NOMO-1 treated with DMSO at 0.1 percent for 48 hours (cell line): Measurements from ENCODE around the gene RHD.
"Not testable (repeated sequence)": the region's sequence is repeated elsewhere in the genome, so short reads cannot be mapped to it uniquely, and the experiment has no call there.

Experiments used
- DNase-seq: peaks from one replicate; lab custom pipeline; 2025; ENCODE audit not compliant: unreplicated experiment; lab: John Stamatoyannopoulos, UW

The RHD gene

DNA sequence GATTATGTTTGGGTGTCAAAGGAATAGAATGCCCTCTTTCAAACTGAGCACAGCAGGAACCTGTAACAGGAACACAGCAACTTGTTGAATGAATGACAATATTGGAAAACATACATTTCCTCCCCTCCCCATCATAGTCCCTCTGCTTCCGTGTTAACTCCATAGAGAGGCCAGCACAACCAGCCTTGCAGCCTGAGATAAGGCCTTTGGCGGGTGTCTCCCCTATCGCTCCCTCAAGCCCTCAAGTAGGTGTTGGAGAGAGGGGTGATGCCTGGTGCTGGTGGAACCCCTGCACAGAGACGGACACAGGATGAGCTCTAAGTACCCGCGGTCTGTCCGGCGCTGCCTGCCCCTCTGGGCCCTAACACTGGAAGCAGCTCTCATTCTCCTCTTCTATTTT, at the start of gene RHD:
Gene RHD, plus strand, starts transcription at position 272 of the 400 bp plus-strand sequence. Its CDS starts 39 bp downstream, at position 311.
- not testable (repeated sequence) for DNase-seq

DNA sequence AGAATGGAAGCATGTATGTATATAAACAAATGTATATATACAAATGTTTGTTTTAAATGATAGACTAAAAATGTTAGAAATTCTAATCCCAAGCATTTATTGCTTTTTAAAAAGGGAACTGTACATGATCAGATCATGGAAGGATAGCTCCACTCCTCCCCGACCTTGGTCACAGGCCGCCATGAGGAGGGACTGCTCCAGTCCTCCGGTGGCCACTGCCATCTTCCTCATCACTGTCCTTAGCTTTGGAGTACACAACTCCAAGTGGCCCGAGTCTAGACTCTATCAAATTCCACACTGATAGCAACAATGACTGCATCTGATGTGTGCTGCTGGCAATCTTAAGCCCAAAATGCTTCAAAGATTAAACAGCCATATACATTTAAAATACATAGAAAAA, 49.7 kb upstream of the RHD start:
- no peak for DNase-seq

DNA sequence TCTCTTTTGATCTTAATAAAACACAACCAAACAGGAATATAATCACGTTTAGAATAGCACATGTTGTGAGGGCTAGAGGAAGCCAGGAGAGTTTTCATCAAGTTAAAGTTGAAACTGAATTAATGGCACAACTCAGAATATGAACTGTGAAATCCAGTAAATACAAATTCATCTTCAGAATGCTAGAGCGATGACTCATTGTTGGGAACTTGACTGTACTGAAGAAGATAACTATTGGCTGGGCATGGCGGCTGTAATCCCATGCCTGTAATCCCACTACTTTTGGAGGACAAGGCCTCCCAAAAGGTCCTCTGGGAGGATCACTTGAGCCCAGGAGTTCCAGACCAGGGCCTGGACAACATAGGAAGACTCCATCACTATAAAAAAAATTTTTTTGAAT, 48.8 kb upstream of the RHD start:
- no peak for DNase-seq

DNA sequence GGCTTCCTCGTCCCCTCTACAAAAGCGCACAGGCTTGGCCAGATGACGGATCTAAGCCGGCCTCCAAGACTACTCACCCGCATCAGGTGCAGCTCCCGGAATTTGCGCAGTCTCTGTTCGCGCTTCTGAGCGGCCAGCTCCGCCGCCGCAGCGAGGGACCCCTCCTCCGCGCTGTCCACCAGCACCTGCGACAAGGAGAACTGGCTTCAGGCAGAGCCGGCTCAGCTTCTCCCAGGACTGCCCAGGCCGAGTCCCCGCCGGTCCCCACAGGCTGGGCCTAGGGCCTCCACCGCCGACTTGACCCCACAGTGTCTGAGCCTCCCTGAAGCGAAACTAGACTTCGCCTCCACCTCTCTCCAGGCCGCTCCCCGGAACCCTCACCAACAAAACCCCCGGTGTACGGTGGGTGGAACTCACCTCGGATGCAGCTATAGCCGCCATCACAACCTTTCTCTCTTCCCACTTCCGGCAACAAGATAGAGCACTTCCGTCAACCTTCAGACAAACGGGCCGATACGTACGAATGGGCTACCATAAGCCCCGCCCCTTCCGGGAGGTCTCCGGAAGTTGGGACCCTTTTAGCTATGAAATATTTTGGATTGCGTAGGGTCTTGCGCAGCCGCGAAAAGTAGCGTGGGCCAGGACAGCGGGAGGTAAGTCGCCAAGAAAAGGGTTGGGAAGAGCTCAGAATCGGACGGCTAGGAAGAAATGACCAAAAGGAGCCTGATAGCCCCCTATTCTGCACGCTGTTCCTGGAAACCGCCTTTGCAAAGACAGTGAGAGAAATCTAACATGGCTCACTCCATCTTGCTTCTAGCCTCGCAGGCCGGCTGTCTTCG, 40.1 kb upstream of the RHD start, which contains the start of gene SYF2:
Gene SYF2, minus strand, starts transcription at position 476 of the 839 bp plus-strand sequence. Its CDS starts 35 bp downstream, at position 441.
- DNase-seq: peak; percentile 94

DNA sequence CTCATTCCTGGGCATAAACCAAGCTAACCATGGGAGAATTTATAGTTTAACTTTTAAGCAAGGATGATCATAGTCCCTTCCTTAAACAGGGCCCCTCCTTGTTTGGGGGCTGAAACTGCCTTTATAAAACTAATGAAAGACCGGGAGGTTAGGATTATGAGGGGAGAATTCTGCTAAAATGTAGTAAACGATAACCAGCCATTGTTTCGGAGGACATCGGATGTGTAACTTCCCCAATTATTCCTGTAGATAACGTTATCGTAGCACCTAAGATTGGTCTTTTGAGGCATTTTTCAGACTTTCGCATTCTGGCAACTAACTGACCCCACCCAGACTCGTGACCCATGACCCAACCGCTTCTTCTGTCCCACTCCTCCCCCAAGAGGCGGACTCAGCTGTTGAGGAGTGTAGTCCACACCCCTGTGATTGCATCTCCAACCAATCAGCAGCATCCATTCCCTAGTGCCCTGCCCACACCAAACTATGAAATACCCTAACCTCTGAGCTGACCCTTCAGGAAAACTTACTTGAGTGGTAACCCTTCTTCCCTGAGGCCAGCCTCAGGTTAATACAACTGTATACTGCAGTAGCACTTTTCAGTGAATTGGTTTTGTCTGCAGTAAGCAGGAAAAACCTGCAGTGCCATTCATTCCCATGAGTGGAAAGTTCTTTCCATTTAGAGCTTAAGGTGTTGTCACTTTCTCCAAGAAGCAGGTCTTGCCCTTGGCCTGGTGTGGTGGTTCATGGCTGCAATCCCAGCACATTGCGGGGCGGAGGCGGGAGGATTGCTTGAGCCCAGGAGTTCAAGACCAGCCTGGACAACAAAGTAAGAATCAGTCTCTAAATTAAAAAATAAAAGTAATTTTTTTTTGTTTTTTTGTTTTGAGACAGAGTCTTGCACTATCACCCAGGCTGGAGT, 39.2 kb upstream of the RHD start:
- peak; percentile 91 for DNase-seq

DNA sequence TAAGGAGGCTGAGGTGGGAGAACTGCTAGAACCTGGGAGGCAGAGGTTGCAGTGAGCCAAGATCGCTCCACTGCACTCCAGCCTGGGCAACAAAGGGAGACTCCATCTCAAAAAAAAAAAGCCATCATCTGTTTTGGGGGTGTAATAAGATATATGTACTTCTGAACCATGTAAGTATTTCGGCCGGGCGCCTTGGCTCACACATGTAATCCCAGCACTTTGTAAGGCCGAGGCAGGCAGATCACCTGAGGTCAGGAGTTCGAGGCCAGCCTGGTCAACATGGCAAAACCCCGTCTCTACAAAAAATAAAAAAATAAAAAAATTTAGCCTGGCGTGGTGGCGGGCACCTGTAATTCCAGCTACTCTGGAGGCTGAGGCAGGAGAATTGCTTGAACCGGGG, 36.9 kb upstream of the RHD start:
- DNase-seq: not testable (repeated sequence)

DNA sequence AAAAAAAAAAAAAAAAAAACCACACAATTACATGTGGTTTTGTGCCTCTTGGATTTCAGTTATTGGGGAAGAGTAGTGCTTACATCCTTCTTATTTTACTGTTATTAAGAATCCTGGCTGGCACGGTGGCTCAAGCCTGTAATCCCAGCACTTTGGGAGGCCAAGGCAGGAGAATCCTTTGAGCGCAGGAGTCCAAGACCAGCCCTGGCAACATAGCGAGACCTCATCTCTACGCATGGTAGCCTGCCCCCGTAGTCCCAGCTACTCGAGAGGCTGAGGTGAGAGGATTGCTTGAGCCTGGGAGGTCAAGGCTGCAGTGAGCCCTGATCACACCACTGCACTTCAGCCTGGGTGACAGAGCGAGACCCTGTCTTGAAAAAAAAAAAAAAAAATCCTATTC, 36.0 kb upstream of the RHD start:
- DNase-seq: not testable (repeated sequence)

DNA sequence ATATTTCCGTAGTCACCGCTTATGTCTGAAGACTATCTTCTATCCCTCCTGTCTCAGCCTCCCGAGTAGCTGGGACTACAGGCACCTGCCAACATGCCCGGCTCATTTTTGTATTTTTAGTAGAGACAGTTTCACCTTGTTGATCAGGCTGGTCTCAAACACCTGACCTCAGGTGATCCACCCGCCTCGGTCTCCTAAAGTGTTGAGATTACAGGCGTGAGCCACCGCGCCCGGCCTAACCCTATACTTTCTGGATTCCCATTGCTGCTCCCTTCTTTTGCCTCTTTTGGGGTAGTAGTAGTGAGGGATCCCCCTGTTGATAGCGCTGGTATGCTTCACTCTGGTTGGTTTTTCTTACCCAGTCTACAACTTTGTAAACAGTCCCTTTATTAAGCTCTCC, 34.3 kb upstream of the RHD start:
- DNase-seq: no peak

DNA sequence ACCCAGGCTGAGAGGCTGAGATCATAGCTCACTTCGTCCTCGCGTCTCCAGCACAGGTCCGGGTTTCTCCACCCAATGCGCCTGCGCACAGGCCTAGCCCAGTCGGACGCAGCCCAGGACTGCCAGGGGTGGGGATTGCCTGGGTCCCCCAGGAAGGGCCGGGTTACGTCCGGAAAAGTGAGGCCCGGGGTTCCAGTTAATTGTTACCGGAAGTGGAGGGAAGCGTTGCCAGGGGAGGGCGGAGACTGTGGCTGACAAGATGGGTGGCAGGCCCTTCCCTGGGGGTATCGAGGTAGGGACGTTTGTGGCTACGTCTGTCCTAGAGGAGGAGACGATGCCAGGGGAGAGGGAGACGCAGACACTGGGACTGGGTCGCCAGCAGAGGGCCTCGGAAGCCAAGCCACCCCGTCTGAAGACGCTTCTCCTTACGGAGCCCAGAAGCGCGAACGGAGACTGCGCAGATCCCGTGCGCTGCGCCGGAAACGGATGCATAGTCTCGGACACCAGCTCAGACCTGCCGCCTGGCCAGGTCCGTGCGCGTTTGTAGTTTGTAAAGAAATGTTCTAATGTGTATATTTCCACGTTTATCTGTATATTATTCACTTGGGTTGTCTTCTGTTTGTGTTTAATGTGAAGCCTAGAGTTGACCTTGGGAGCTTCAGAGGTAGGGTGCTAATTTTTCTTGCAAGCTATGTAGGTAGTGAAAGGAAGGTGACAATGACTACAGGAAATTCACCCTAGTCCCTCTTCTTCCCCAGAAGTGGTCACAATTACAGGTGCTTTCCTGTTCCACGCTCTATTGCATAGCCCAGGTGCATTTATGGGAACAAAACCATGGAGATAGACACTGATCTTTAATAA, 32.4 kb upstream of the RHD start:
- peak; percentile 93 for DNase-seq

DNA sequence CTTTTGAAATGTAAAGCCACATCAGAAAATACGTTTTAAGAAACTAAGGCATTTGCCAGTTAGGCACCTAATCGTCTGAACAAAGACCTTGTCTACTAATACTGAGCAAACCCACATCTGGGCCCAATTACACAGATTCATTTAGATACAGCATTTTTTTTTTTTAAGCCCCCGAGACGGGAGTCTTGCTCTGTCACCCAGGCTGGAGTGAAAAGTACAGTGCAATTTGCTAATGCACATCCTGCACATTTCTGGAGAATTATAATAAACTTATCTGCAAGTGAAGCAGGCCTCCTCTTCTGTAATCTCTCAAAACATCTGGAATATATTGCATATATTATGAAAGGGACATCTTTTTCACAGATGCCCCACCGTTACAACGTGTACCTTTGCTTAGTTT, 28.4 kb upstream of the RHD start:
- no peak for DNase-seq

DNA sequence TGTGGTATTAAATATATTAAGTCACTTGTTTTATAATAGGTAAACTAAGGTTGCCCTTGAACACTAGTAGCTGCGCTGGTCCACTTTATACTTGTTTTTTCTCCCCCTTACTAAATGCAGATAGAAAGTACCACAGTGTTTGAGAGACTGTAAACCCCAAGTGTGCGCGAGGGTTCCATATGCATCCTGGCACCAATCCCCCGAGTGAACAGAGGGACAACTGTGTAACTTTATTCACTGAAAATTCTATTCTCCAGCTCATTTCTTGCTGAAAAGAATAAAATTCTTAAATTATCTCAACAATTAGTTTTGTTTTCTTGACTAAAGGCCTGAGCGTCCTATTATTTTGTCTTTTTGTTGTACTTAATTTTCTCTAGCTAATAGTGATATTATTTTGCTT, 26.9 kb upstream of the RHD start:
- no peak for DNase-seq

DNA sequence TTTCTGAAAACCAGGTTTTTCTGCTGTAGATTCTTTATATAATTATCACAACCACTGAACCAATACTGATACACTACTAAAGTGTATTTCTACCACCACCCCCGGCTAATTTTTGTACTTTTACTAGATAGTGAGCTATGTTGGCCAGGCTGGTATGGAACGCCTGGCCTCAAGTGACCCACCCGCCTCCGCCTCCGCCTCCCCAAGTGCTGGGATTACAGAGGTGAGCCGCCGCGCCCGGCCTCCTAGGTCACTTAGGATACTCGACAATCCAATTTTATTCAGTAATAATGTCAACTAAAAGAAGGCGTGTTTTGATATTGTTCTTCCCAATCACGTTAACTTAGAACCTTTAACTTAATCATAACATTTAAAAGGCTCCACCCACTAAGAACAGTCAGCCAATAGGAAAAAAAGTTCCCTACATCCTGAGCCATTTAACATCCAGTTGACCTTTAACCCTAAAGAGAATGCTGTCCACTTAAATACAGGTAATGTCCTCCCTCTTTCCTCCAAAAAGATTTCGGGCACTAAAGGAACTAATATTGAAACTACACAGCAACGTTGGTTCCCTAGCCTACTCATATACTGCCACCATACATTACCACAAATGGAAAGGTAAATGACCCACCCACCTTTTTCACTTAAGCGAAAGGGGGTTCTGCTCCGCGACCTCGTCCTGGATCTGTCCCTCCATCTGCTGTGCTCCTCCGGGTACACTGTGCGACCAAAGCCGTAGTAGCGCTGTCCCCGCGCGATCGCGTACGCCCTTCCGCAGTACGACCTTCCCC, 26.3 kb upstream of the RHD start:
- DNase-seq: no peak

DNA sequence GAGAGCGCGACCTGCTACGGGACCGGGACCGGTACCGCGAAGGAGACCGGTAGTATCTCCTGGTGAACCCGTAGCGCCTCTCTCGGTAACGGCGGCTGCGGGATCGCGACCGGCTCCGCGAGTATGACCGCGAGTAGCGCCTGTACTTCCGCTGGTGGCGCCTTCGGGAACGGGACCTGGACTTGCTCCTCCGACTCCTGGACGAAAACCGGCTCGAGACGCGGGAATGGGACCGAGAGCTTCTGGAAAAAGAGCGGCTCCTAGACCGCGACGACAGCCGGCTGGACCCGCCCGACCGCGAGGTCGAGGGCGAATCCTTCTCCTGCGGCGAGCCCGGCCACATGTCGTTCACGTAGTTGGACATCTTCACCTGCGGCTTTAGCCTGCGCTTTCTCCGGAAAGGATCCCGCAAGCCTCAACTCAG, 25.7 kb upstream of the RHD start:
- DNase-seq: no peak

DNA sequence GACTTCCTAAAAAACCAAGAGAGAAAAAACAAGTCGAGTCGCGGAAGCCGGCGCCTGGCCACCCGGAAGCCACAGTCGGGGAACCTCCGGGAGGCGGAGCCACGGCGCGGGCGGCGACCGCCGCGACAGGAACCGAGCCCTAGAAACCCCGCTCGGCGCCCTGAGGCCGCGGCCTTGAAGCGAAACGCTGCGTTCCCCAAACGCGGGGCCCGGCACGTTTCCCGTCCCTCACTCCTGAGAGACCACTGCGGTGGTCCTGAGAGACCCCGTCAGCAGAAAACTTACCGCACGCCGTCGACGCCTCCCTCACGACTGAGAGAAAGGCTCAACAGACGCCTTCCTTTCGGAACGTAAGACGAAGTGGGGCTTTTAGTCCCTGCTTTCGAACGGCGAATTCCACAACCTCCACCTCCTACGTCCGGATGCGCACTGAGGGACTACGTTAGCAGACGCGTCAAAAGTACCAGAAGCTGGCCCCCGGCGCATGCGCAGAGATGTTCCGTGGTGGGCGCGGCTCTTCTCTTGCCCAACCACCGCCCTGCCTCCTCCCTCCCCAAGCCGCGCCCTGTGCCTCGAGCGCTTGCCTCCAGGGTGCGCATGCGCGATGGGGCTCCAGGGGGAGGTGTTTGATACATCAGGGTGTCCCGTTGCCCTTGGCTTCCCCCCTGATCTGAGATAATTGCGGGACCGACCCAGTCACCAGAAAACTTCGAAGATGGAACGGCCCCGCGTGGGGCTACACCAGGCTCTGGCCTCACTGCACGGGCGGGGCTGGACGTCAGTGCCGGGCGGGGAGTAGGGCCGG, 25.1 kb upstream of the RHD start, which contains the start of gene RSRP1:
Gene RSRP1, minus strand, starts transcription at position 431 of the 805 bp plus-strand sequence. CDS start 491 bp downstream, outside the sequence.
- DNase-seq: peak; percentile 96

DNA sequence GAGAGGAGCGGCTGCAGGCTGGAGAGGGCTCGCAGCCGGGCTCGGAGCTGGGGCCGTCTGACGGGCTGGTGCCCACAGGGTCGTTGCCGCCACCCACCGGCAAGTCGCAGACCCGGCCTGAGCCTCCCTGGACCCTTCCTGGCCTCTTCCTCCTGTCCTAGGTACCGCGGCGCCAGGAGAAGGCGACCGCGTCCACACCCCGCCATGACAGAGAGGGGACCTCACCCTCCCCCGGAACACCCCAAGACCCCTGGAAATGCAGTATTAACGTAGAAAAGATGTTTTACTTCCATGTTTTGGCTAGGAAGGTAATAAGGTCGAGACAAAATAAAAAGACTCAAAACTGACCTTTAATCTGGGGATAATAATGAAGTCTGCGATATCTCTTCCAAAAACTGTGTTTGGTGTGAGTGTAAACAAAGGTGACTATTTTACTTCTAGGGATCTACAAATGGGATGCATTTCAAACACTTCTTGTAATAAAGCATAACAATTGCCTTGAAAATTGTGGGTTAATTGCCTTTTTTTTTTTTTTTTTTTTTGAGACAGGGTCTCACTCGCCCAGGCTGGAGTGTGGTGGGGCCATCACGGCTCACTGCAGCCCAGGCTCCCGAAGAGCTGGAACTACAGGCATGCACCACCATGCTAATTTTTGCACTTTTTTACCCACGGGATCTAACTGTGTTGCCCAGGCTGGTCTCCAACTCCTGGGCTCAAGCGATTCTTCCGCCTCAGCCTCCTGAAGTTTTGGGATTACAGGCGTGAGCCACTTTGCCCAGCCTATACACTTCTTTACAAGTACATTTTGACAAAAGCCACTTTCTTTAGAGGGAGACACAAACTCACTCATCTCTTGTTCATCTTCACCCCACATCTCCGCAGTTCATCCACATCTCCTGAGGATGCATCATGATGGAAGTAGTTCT, 24.2 kb upstream of the RHD start:
- DNase-seq: no peak

DNA sequence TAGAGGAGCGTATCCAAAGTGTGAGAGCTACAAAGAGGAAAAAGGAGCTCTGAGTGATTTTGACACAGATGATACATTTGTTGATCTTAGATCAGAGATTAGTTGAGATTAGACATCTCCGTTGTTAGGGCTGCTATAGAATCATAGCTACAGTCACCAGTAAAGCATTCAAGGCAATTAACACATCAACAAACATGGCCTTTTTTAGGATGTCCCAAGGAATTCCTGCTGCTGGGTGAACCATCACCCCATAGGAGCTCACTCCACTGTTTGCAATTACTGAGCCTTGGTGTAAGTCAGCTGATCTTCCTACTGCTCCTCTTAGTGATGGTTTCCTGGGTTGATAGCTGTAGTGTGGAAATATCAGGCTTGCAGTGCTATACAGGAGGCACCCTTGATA, 18.4 kb upstream of the RHD start:
- no peak for DNase-seq

DNA sequence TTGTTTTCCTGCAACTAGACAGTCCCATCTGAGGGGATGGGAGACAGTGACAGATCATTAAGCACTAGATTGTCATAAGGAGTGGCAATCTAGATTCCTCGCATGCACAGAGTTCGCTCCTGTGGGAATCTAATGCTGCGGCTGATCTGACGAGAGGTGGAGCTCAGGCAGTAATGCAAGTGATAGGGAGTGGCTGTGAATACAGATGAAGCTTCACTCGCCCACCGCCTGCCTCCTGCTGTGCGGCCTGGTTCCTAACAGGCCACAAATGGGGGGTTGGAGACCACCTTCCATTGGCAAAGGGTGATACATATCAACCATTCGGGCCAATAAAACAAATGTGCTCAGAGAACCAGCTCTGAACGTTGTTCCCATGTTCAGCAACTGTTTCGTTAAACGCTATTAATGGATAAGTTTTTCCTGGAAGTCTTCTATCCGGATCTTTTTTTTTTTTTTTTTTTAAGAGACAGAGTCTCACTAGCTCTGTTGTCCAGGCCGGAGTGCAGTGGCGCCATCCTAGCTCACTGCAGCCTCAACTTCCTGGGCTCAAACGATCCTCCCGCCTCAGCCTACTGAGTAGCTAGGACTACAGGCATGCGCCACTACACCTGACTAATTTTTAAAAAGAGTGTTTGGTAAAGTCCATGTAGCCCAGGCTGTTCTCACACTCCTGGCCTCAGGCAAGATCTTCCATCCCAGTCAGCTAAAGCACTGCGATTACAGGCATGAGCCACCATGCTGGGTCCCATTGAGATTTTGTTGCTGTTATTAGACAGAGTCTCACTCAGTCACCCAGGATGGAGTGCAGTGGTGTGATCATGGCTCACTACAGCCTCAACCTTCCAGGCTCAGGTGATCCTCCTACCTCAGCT, 16.4 kb upstream of the RHD start:
- no peak for DNase-seq
